GM18526 (cell line): Measurements from ENCODE around the gene PTPRN2.

ENCODE experiments used
- POLR2A ChIP-seq: IDR thresholded peaks from 3 replicates; pipeline ENCODE4 v1.6.1; 2011; ENCODE audit not compliant: insufficient read length; ENCODE audit errors: extremely low read depth

The PTPRN2 gene

GRCh38 chr7:157795643-157796042, 792.0 kb downstream of the PTPRN2 start:
- TF ChIP-seq POLR2A = no peak

GRCh38 chr7:157795199-157795598, 792.4 kb downstream of the PTPRN2 start:
- no peak for TF ChIP-seq POLR2A

- TF ChIP-seq POLR2A = no peak
Measured at GRCh38 chr7:157794746-157795065, 792.9 kb downstream of the PTPRN2 start.

- no peak for TF ChIP-seq POLR2A
Measured at GRCh38 chr7:157793973-157794745, 793.5 kb downstream of the PTPRN2 start.

- TF ChIP-seq POLR2A = no peak
Measured at GRCh38 chr7:157793087-157793353, 794.6 kb downstream of the PTPRN2 start.

- TF ChIP-seq POLR2A = no peak
Measured at GRCh38 chr7:157792241-157793086, 795.2 kb downstream of the PTPRN2 start.

GRCh38 chr7:157791666-157792065, 796.0 kb downstream of the PTPRN2 start:
- no peak for TF ChIP-seq POLR2A

- no peak for TF ChIP-seq POLR2A
Measured at GRCh38 chr7:157791261-157791660, 796.4 kb downstream of the PTPRN2 start.

GRCh38 chr7:157789942-157790341, 797.7 kb downstream of the PTPRN2 start:
- no peak for TF ChIP-seq POLR2A

GRCh38 chr7:157789094-157789493, 798.5 kb downstream of the PTPRN2 start:
- no peak for TF ChIP-seq POLR2A

GRCh38 chr7:157788573-157788972, 799.0 kb downstream of the PTPRN2 start:
- no peak for TF ChIP-seq POLR2A

GRCh38 chr7:157787275-157787701, 800.3 kb downstream of the PTPRN2 start:
- TF ChIP-seq POLR2A = no peak

- TF ChIP-seq POLR2A = no peak
Measured at GRCh38 chr7:157786375-157787274, 801.0 kb downstream of the PTPRN2 start.

GRCh38 chr7:157785486-157786186, 802.0 kb downstream of the PTPRN2 start:
- TF ChIP-seq POLR2A = no peak

GRCh38 chr7:157784979-157785441, 802.6 kb downstream of the PTPRN2 start:
- TF ChIP-seq POLR2A = no peak
